ENCODE measurements around the gene TBC1D22A.

TBC1D22A gene

GRCh38 chr22:47039356-47039755 is 276.9 kb downstream of the TBC1D22A start:
- H3K27ac ChIP-seq (ENCODE audit: low read depth, low read length) = no peak overlapping the region

GRCh38 chr22:47040486-47041270 is 278.2 kb downstream of the TBC1D22A start:
- H3K27me3 ChIP-seq (ENCODE audit: control insufficient read depth in 1 of 2, insufficient read depth in 2 of 2, low read length in 2 of 2) = no peaks in the 10 kb centered on the region
- no peak overlapping the region for H3K9ac ChIP-seq (ENCODE audit: low read depth in 1 of 2, low read length in 2 of 2)
- no peak overlapping the region for H3K27ac ChIP-seq (ENCODE audit: low read depth, low read length)
- peaks cover 15 to 18% of the 10 kb centered on the region in 2 donors for H3K4me1 ChIP-seq (ENCODE audit: control insufficient read depth in 1 of 2, insufficient read depth in 2 of 2, low read length in 2 of 2)
- H3K4me3 ChIP-seq (ENCODE audit: low read depth in 1 of 2, low read length in 2 of 2) = no peak overlapping the region
- H3K36me3 ChIP-seq (ENCODE audit: control insufficient read depth in 1 of 2, insufficient read depth in 2 of 2, low read length in 2 of 2) = peaks cover 0 to 8% of the 10 kb centered on the region in 2 donors
- no peaks in the 10 kb centered on the region for H3K9me3 ChIP-seq (ENCODE audit: control insufficient read depth in 1 of 2, low read length in 2 of 2)

More at GRCh38 chr22:47039356-47039755, 276.9 kb downstream of the TBC1D22A start:
- Histone ChIP-seq H3K9ac (ENCODE audit: low read depth in 1 of 2, low read length in 2 of 2) (no peak overlapping the region), H3K9me3 (ENCODE audit: control insufficient read depth in 1 of 2, low read length in 2 of 2) (no peaks in the 10 kb centered on the region), H3K36me3 (ENCODE audit: control insufficient read depth in 1 of 2, insufficient read depth in 2 of 2, low read length in 2 of 2) (peaks cover 0 to 14% of the 10 kb centered on the region in 2 donors), H3K4me3 (ENCODE audit: low read depth in 1 of 2, low read length in 2 of 2) (no peak overlapping the region), H3K27me3 (ENCODE audit: control insufficient read depth in 1 of 2, insufficient read depth in 2 of 2, low read length in 2 of 2) (no peaks in the 10 kb centered on the region), H3K4me1 (ENCODE audit: control insufficient read depth in 1 of 2, insufficient read depth in 2 of 2, low read length in 2 of 2) (peaks cover 11 to 13% of the 10 kb centered on the region in 2 donors)

DNA sequence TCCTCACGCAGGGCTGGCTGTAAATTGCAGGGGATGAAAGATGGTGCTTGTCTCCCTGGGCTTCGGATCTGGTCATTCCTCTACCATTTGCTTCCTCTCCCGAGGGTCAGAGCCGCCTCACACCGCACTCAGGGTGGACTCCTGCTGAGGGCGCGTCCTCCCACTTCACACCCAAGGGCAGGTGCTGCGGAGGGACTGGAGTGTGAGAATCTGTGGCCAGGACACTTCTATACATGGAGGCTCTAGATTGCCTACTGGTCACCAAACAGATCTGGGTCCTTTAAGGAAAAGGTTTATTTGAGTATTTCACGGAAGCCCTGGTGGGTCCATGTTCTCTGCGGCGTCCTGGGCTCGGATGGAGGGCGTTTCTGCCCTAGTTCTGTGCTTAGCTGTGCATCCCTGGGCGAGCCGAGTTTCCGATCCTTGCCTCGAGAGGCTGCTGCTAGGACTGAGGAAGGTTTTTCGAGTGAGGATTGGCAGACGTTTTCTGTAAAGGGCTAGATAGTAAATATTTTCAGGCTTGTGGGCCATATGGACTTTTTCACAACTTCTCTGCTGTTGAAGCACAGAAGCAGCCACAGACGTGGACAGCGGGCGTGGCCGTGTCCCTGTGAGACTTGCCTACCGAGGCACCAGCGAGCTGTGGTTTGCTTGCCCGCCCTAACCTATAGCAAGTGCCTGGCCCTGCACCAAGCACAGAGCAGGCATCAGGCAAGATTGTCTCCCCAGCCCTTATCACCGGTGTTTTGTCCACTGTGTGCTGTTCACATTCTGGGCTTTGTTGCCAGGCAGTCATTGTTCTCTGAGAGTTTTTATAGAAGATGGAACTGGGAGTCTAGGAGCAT is 279.0 kb downstream of the TBC1D22A start:
- H3K4me1 ChIP-seq (ENCODE audit: control insufficient read depth in 1 of 2, insufficient read depth in 2 of 2, low read length in 2 of 2) = peaks cover 15 to 18% of the 10 kb centered on the region in 2 donors
- no peak overlapping the region for H3K27ac ChIP-seq (ENCODE audit: low read depth, low read length)
- peaks cover 0 to 8% of the 10 kb centered on the region in 2 donors for H3K36me3 ChIP-seq (ENCODE audit: control insufficient read depth in 1 of 2, insufficient read depth in 2 of 2, low read length in 2 of 2)
- H3K27me3 ChIP-seq (ENCODE audit: control insufficient read depth in 1 of 2, insufficient read depth in 2 of 2, low read length in 2 of 2) = no peaks in the 10 kb centered on the region
- H3K9me3 ChIP-seq (ENCODE audit: control insufficient read depth in 1 of 2, low read length in 2 of 2) = no peaks in the 10 kb centered on the region
- no peak overlapping the region for H3K4me3 ChIP-seq (ENCODE audit: low read depth in 1 of 2, low read length in 2 of 2)
- H3K9ac ChIP-seq (ENCODE audit: low read depth in 1 of 2, low read length in 2 of 2) = no peak overlapping the region

DNA sequence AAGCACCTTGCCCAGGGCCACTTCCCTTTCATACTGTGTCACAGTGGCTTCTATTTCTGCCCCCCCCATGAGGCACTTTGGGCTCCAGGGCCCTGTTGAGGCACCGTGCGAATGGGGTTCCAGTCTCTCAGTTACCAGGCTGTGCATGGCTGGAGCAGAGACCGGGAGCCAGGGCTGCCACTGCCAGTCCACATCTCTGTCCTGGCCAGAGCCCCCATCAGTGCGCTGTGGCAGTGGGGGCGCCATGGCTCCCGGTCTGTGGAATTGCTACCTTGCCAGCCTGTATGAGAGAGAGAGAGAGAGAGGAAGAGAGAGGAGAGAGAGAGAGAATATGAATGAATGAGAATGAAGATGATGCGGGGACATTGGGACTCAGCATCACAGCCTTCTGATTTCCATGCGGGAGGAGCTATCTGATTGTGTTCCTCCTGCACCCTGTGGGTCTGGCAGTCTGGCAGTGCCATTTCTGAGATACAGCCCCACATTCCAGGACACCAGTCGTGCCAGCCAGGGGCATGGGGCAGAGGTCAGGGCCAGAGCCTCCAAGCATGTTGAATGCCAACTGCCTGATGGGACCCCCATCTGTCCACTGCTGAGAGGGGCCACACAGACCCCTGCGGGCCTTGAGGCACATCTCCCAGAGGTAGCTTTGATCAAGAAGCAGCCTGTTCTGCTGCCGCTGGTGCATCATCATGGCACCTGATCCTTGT is 279.8 kb downstream of the TBC1D22A start:
- no peak overlapping the region for H3K27ac ChIP-seq (ENCODE audit: low read depth, low read length)
- H3K27me3 ChIP-seq (ENCODE audit: control insufficient read depth in 1 of 2, insufficient read depth in 2 of 2, low read length in 2 of 2) = no peaks in the 10 kb centered on the region
- H3K4me1 ChIP-seq (ENCODE audit: control insufficient read depth in 1 of 2, insufficient read depth in 2 of 2, low read length in 2 of 2) = peaks cover 15 to 18% of the 10 kb centered on the region in 2 donors
- no peak overlapping the region for H3K4me3 ChIP-seq (ENCODE audit: low read depth in 1 of 2, low read length in 2 of 2)
- H3K9me3 ChIP-seq (ENCODE audit: control insufficient read depth in 1 of 2, low read length in 2 of 2) = no peaks in the 10 kb centered on the region
- peaks cover 0 to 5% of the 10 kb centered on the region in 2 donors for H3K36me3 ChIP-seq (ENCODE audit: control insufficient read depth in 1 of 2, insufficient read depth in 2 of 2, low read length in 2 of 2)
- H3K9ac ChIP-seq (ENCODE audit: low read depth in 1 of 2, low read length in 2 of 2) = no peak overlapping the region

DNA sequence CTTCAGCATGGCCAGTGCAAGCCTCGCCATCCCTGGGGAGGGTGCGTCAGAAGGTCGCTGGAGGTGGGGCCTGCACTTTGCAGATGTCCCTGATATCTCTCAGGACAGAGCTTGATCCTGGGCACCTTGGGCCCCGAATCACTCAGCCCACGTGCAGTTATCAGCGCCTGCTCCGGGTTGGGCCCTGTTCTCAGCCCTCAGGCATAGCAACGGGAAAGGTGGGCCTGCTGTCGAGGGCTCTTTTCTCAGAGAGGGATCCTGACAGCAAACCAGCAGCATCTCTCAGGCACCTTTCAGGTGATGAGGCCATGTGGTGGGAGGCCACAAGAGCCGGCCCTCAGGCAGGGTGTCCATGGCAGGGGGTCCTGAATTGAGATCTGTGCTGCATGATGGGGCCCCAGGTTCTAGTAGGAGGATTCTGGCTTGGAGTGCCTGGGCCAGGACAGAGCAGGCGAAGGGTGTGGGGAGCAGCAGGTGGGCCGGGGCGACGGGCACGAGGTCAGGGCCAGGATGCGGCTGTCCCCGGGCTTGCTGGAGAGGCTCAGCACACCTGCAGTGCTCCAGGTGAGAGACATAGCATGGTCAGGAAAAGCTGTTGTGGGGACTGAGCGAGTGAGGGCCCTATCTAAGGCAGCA is 280.5 kb downstream of the TBC1D22A start:
- Histone ChIP-seq H3K27me3 (ENCODE audit: control insufficient read depth in 1 of 2, insufficient read depth in 2 of 2, low read length in 2 of 2) (no peaks in the 10 kb centered on the region), H3K4me1 (ENCODE audit: control insufficient read depth in 1 of 2, insufficient read depth in 2 of 2, low read length in 2 of 2) (peaks cover 15 to 18% of the 10 kb centered on the region in 2 donors), H3K9me3 (ENCODE audit: control insufficient read depth in 1 of 2, low read length in 2 of 2) (no peaks in the 10 kb centered on the region), H3K4me3 (ENCODE audit: low read depth in 1 of 2, low read length in 2 of 2) (no peak overlapping the region), H3K9ac (ENCODE audit: low read depth in 1 of 2, low read length in 2 of 2) (no peak overlapping the region), H3K36me3 (ENCODE audit: control insufficient read depth in 1 of 2, insufficient read depth in 2 of 2, low read length in 2 of 2) (peaks cover 0 to 3% of the 10 kb centered on the region in 2 donors), H3K27ac (ENCODE audit: low read depth, low read length) (no peak overlapping the region)

DNA sequence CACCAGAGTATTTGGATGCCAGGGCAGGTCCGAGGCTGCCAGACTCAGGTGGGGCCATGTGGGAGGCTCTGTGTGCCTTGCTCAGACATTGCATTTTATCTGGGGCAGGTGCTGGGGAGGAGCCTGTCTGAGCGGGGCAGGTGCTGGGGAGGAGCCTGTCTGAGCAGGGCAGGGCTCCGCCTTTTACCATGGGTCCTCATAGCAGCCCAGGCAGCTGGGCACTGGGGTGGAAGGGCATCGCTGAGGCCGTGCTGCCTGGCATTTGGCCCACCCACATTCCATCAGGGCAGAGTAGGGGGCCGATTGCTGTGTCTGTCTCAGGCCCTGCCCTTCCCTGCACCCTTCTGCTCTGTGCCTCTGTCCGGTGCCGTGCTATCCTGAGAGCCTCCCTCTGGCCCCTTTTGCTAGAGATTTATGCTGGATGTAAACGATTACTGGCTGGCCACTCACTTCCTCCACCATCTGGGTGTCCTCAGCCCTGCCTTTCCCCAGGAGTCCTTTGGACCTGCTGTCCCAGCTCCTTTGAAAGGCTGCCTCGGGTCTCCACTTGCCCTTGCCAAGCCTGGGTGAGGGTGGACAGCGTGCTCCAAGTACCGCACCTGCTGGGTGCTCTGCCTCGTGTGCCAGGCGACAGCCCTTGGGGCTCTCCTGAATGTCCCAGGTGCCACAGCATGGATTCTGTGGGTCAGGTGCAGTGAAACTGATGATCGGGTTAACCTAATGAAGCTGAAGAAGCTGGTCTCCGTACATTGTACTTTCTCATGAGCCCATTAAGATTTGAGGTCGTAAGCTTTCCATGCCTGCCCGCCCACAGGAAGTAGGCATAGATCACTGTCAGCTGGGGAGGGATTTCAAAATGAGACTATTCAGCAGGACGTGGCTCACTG is 281.6 kb downstream of the TBC1D22A start:
- Histone ChIP-seq H3K27ac (ENCODE audit: low read depth, low read length) (no peak overlapping the region), H3K4me3 (ENCODE audit: low read depth in 1 of 2, low read length in 2 of 2) (no peak overlapping the region), H3K36me3 (ENCODE audit: control insufficient read depth in 1 of 2, insufficient read depth in 2 of 2, low read length in 2 of 2) (no peaks in the 10 kb centered on the region), H3K27me3 (ENCODE audit: control insufficient read depth in 1 of 2, insufficient read depth in 2 of 2, low read length in 2 of 2) (no peaks in the 10 kb centered on the region), H3K9me3 (ENCODE audit: control insufficient read depth in 1 of 2, low read length in 2 of 2) (no peaks in the 10 kb centered on the region), H3K4me1 (ENCODE audit: control insufficient read depth in 1 of 2, insufficient read depth in 2 of 2, low read length in 2 of 2) (peaks cover 15 to 24% of the 10 kb centered on the region in 2 donors), H3K9ac (ENCODE audit: low read depth in 1 of 2, low read length in 2 of 2) (no peak overlapping the region)

- peaks cover 15 to 24% of the 10 kb centered on the region in 2 donors for H3K4me1 ChIP-seq (ENCODE audit: control insufficient read depth in 1 of 2, insufficient read depth in 2 of 2, low read length in 2 of 2)
- no peak overlapping the region for H3K9ac ChIP-seq (ENCODE audit: low read depth in 1 of 2, low read length in 2 of 2)
- no peaks in the 10 kb centered on the region for H3K9me3 ChIP-seq (ENCODE audit: control insufficient read depth in 1 of 2, low read length in 2 of 2)
- no peak overlapping the region for H3K27ac ChIP-seq (ENCODE audit: low read depth, low read length)
- H3K4me3 ChIP-seq (ENCODE audit: low read depth in 1 of 2, low read length in 2 of 2) = no peak overlapping the region
- H3K27me3 ChIP-seq (ENCODE audit: control insufficient read depth in 1 of 2, insufficient read depth in 2 of 2, low read length in 2 of 2) = no peaks in the 10 kb centered on the region
- no peaks in the 10 kb centered on the region for H3K36me3 ChIP-seq (ENCODE audit: control insufficient read depth in 1 of 2, insufficient read depth in 2 of 2, low read length in 2 of 2)
Observed at GRCh38 chr22:47044722-47045535, 282.5 kb downstream of the TBC1D22A start.

DNA sequence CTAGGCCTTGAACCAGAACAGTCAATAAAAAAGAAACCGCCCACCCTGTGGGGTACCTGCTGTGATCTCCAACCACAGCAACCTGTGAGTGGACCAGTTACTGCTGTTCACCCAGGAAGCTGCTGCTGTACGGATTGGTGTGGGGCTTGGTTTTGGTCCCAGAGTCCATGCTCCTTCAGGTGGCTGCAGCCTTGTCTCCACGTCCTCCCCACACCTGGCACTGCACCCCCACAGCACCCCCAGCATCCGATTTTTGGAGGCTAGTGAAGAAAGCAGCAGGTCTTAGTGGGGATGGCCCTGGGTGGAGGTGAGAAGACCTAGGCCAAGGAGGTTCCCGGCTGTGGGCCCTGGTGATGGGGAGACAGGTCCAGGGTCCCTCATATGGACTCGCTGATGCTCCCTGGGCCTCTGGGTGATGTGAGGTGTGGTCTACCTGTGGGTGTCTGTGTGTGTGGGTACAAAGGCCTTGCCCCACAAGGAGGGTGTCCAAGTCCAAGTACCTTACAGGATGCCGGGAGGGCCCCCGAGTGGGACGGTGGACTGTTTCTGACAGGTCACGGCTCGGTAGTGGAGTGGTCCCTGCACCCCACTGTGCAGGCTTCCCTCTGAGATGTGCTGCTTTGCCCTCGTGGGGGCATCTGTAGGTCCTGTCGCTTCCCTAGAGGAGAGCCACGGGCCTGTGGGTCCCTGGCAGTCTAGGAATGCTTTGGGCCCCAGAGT is 283.4 kb downstream of the TBC1D22A start:
- peaks cover 15 to 24% of the 10 kb centered on the region in 2 donors for H3K4me1 ChIP-seq (ENCODE audit: control insufficient read depth in 1 of 2, insufficient read depth in 2 of 2, low read length in 2 of 2)
- no peak overlapping the region for H3K4me3 ChIP-seq (ENCODE audit: low read depth in 1 of 2, low read length in 2 of 2)
- no peaks in the 10 kb centered on the region for H3K27me3 ChIP-seq (ENCODE audit: control insufficient read depth in 1 of 2, insufficient read depth in 2 of 2, low read length in 2 of 2)
- no peak overlapping the region for H3K27ac ChIP-seq (ENCODE audit: low read depth, low read length)
- H3K9ac ChIP-seq (ENCODE audit: low read depth in 1 of 2, low read length in 2 of 2) = no peak overlapping the region
- no peaks in the 10 kb centered on the region for H3K9me3 ChIP-seq (ENCODE audit: control insufficient read depth in 1 of 2, low read length in 2 of 2)
- no peaks in the 10 kb centered on the region for H3K36me3 ChIP-seq (ENCODE audit: control insufficient read depth in 1 of 2, insufficient read depth in 2 of 2, low read length in 2 of 2)

Data from duodenal mucosa (tissue), 2 donors.